LoVo (cell line): Measurements from ENCODE around the gene PIGZ.

Source experiments
- DNase-seq: peaks from one replicate; pipeline ENCODE4 v3.0.0-alpha.2; 2016; ENCODE audit warnings: low spot score

Gene PIGZ

DNA sequence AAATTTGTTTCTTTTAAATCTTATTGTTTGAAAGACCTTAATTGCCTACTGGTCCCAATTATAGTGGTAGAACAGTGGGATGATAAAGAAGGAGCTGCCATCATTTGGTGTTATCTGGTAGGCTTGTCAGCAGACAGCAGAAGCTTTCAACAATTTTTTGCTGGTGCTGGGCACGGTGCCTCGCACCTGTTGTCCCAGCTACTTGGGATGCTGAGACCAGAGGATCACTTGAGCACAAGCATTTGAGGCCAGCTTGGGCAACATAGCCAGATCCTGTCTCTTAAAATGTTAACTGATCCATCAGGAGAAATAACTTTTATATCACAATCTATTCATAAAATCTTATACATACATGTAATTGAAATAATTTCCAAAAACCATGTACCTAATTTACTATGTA lies 64.9 kb downstream of the PIGZ start:
- DNase-seq = no peak

DNA sequence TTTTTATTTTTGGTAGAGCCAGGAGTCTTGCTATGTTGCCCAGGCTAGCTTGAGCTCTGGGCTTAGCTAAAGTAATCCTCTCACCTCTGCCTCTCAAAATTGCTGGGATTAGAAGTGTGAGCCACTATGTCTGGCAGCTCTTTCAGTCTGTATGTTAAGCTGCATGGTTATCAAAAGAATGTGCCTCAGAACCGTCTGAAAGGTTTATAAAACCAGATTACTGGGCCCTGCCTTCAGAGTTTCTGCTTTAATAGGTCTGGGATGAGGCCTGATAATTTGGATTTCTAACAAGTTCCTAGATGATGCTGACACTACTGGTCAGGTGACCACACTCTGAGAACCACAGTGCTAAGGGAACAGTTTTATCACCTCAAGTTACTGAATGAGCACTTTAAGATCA lies 66.3 kb downstream of the PIGZ start:
- DNase-seq = no peak

DNA sequence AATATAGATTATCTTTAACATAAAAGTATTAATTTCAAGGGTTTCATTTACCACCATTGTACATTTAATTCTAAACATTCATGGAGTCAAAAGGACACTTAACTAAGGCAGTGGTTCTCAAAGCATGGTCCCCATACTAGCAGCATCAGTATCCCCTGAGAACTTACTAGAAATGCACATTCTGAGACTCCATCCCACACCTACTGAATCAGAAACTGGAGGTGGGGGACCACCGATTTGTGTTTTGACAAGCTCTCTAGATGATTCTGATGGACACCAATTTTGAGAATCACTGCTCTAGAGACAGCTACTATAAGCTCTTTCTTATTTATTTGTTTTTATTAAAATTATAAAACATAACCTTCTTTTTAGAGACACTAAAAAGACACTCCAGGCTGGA lies 66.9 kb downstream of the PIGZ start:
- no peak for DNase-seq
